Testis (tissue), 2 donors: ENCODE data around the gene MYOM1.

Experiments
- CTCF ChIP-seq, 3 experiments: fragments of 450-650 bp in 2 of 3; fragments of 200-600 bp in 1 of 3; sonication (generic) in 1 of 3; IDR thresholded peaks; one replicate each; pipeline ENCODE4 v1.5.1; 2016 to 2019; ENCODE audit warnings: antibody characterized with exemption in 3 of 3, mild to moderate bottlenecking in 2 of 3, moderate library complexity in 1 of 3
- POLR2A ChIP-seq: fragments of 450-650 bp; IDR thresholded peaks from one replicate; pipeline ENCODE4 v1.6.1; 2017; ENCODE audit warnings: antibody characterized with exemption, mild to moderate bottlenecking, moderate library complexity

DNA sequence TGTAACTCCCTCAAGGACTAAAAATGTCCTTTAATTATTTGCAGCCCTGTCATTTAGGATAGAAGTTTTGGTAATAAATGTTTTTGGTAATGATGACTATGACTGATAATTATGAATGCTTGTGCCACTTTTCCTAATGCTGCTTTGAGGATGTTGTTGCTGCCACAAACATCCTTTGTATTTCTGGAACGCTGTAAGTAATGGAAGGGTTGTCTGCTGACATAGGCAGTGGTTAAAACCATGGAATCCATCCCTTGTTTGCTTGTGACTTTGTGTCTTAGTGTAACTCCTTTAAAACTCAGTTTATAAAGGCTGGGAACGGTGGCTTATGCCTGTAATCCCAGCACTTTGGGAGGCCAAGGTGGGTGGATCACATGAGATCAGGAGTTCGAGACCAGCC is 187.0 kb downstream of the MYOM1 start:
- TF ChIP-seq CTCF (IDR thresholded peaks at IDR 0.05) (no peak), POLR2A (no peak)
